GM10248 (cell line): ENCODE data around the gene JAG1.

Source experiments
- CTCF ChIA-PET: fragments of 300-600 bp; sonication (Branson Sonifier 250); formaldehyde crosslinking; extraction: SDS; loops from one replicate; lab custom pipeline; 2021; ENCODE audit warnings: antibody characterized with exemption; lab: Yijun Ruan, JAX
- POLR2A ChIA-PET: fragments of 350-650 bp; sonication (Branson Sonifier 250); formaldehyde crosslinking; extraction: SDS; loops from one replicate; lab custom pipeline; 2020; ENCODE audit warnings: antibody characterized with exemption; lab: Yijun Ruan, JAX
- DNase-seq: peaks from one replicate; pipeline ENCODE4 v3.0.0; 2012; ENCODE audit errors: extremely low spot score
- TF ChIP-seq, protein P1 (sequence below): IDR thresholded peaks from 2 replicates; pipeline ENCODE4 v1.5.1; 2012; ENCODE audit warnings: mild to moderate bottlenecking, low read depth; ENCODE audit errors: extremely low read depth, missing control alignments, control extremely low read depth

Gene JAG1

DNA sequence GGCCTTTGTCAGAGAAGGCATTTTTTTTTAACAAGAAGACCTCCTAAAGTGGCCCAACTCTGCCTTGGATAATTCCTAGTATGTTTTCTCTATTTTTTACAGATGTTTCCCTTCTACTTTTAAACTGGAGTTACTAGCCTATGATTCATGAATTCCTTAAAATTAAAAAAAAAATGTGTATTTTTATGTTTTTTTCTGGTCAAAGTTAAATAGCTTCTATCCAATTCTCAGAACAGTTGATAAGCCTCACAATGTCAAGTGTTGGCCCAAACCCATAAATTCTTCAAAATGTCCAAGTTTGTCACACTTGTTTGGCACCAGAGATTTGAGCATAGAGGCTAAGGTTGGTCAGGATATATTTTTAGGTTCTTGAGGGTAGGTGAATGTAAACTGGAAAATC is 64.0 kb downstream of the JAG1 start:
- TF ChIP-seq, protein P1, sequence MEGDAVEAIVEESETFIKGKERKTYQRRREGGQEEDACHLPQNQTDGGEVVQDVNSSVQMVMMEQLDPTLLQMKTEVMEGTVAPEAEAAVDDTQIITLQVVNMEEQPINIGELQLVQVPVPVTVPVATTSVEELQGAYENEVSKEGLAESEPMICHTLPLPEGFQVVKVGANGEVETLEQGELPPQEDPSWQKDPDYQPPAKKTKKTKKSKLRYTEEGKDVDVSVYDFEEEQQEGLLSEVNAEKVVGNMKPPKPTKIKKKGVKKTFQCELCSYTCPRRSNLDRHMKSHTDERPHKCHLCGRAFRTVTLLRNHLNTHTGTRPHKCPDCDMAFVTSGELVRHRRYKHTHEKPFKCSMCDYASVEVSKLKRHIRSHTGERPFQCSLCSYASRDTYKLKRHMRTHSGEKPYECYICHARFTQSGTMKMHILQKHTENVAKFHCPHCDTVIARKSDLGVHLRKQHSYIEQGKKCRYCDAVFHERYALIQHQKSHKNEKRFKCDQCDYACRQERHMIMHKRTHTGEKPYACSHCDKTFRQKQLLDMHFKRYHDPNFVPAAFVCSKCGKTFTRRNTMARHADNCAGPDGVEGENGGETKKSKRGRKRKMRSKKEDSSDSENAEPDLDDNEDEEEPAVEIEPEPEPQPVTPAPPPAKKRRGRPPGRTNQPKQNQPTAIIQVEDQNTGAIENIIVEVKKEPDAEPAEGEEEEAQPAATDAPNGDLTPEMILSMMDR = no peak
- ChIA-PET POLR2A (no interaction called here), CTCF (interaction anchor here (1.0 to 1.7 kb wide), 4 partner anchors 9 to 39 kb away, joined by 3 to 5 read pairs (median 4); no protein-coding TSS in a partner anchor)
- DNase-seq = no peak

- ChIA-PET CTCF (interaction anchor here (1.0 to 1.7 kb wide), 5 partner anchors 8 to 56 kb away, joined by 3 to 5 read pairs (median 3); no protein-coding TSS in a partner anchor), POLR2A (no interaction called here)
Measured at GRCh38 chr20:10609276-10609675, 64.5 kb downstream of the JAG1 start.

GRCh38 chr20:10605547-10606195 is 68.1 kb downstream of the JAG1 start:
- ChIA-PET CTCF (interaction anchor here (1.0 to 2.7 kb wide), 10 partner anchors 9 to 69 kb away, joined by 3 to 7 read pairs (median 4); partner anchors contain the start of gene JAG1), POLR2A (no interaction called here)
- no peak for DNase-seq
- TF ChIP-seq, protein P1 = no peak

More at GRCh38 chr20:10609276-10609675, 64.5 kb downstream of the JAG1 start:
- TF ChIP-seq, protein P1 = no peak
- no peak for DNase-seq

DNA sequence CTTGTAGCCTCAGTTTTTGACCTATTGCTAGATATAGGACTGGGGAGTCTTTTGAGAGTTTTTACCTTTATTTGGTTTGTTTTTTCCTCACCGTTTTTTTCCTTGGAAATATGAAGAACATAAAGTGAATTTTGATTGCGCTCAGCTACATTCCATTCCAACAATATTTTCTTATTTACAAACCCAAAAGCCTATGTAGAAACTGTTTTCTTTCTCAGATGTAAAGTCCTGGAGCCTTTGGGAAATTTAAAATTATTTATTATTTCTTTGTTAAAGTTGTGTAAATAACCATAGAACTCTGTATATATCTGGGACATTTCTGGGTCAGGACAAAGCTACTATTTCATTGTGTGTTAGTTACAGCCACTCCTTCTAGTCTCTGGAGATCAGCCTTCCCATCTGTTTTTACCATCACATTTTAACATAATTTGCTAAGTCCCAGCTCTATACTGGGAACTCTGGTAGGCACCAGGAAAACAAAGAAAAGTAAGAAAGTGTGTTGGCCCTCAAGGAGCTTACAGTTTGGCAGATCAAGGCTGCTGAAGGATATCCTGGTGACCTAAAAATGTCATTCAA is 68.8 kb downstream of the JAG1 start:
- DNase-seq = no peak
- TF ChIP-seq, protein P1 = no peak
- ChIA-PET POLR2A (no interaction called here), CTCF (interaction anchor here (1.0 to 2.7 kb wide), 8 partner anchors 9 to 69 kb away, joined by 3 to 7 read pairs (median 4); partner anchors contain the start of gene JAG1)

DNA sequence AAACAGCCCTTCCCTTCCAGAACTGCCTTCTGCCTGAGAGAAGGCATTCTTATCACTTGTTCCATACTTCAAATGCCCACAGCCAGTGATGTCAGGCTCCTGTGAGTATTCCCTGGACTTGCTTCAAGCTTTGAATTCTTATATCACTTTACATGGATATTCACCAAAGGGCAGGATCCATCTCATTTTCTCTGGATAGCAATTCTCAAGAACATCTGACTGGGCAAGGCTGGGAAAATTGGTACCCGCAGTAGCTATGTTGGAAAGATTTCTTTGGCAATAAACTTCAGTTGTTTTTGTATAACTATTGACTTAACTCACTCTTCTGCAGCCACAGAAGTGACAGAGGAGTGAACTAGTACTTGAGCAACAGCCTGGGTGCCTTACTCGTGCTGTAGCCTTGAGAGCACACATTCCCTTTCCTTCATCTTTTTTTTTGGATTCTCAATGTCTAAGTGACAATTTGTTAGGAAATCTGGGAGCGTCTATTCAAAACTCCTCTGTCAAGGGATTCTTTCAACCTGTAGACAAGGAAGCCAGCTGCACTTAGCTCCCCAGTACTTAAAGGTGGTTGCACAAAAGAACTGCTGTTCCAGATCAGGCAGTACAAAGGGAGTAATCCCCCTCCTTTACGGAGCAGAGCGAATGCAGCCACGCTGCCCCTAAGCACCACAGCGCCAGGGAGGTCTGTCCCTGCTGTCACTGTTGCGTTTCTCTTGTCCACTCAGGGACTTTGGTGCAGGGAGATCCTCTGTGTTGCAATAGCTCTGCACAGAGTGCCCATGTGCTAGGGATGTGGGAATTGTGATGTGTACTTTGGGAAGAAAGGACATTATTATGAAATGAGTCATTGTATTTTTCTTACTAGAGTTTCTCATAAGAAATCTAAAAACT is 69.6 kb downstream of the JAG1 start:
- TF ChIP-seq, protein P1 = no peak
- no peak for DNase-seq
- ChIA-PET CTCF (interaction anchor here (0.6 to 2.7 kb wide), 7 partner anchors 10 to 45 kb away, joined by 3 to 7 read pairs (median 3); no protein-coding TSS in a partner anchor), POLR2A (no interaction called here)

- CTCF ChIA-PET = interaction anchor here (0.6 to 2.7 kb wide), 5 partner anchors 10 to 45 kb away, joined by 3 to 7 read pairs (median 3); no protein-coding TSS in a partner anchor
- TF ChIP-seq, protein P1 = no peak
- POLR2A ChIA-PET = no interaction called here
- no peak for DNase-seq
Measured at GRCh38 chr20:10603378-10603777, 70.4 kb downstream of the JAG1 start.
